ENCODE data around the gene COL6A1.

DNA sequence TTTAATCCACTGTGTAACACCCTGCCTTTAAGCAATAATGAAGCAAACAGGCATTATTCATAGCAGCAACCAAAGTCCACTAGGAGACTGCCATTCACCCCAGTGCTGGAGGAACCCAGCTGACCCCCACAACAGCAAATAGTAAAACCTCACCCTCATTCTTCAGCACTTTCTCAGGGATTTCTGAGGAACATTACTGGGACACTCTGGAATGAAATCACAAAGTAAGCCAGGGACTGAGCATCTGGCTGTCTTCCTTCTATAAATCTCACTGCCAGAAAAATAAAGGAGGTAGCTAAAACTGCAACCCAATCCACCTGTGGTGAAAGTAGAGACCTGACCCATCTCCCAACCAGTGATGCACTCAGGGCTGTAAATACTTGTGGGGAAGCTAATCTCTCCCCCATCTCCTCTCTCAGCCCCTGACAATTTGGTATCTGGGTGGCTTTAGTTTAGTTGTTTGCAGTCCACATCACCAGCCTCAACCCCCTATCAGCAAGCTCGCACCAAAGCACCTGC lies 47.1 kb downstream of the COL6A1 start:
- TF ChIP-seq, protein P1, sequence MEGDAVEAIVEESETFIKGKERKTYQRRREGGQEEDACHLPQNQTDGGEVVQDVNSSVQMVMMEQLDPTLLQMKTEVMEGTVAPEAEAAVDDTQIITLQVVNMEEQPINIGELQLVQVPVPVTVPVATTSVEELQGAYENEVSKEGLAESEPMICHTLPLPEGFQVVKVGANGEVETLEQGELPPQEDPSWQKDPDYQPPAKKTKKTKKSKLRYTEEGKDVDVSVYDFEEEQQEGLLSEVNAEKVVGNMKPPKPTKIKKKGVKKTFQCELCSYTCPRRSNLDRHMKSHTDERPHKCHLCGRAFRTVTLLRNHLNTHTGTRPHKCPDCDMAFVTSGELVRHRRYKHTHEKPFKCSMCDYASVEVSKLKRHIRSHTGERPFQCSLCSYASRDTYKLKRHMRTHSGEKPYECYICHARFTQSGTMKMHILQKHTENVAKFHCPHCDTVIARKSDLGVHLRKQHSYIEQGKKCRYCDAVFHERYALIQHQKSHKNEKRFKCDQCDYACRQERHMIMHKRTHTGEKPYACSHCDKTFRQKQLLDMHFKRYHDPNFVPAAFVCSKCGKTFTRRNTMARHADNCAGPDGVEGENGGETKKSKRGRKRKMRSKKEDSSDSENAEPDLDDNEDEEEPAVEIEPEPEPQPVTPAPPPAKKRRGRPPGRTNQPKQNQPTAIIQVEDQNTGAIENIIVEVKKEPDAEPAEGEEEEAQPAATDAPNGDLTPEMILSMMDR (IDR thresholded peaks at IDR 0.05; ENCODE audit: insufficient read depth, low read length) = no peak
- TF ChIP-seq POLR2AphosphoS5 (IDR thresholded peaks at IDR 0.05; ENCODE audit: low read depth) = no peak
